Smooth muscle cell of the brain vasculature (primary cell): ENCODE measurements around the gene ZNF416.

Experiments used
- DNase-seq: peaks from one replicate; pipeline ENCODE4 v3.0.0-alpha.2; 2012; ENCODE audit warnings: low read depth, low spot score

The ZNF416 gene

DNA sequence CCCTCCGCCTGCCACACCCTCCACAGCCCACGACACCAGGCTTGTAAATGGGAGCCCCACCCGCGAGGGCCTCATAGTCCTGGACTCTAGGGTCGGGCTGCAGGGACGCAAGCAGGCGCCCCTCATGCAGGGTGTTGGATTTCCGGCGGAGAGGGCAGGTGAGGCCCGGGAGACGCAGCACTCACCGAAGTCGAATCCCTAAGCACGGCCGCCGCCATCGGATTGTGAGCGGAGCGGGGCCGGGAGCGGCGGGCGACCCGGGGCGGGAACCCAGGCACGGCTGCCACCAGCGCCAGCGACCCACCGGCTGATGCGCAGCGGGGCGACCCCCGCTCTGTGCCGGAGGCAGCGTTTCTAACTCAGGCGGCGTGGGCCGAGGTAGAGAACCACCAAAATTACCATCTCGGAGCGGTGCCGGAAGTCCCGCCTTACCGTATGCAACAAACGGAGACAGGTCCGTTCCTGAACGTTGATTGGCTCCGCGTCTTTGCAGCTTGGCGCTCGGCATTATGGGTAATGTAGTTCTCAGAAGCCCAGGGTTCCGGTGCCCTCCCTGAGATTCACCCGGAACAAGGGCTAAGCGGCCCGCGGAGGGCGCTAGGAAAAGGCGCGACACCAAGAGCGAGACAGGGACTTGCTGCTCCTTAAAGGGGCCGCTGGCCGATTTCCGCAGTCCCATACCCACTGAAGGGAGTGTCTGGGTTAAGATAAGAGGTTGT, at the start of gene ZNF416:
Gene ZNF416, minus strand, starts transcription at position 425 of the 719 bp plus-strand sequence. Its CDS starts 207 bp downstream, at position 218.
- peak; percentile 96 for DNase-seq

DNA sequence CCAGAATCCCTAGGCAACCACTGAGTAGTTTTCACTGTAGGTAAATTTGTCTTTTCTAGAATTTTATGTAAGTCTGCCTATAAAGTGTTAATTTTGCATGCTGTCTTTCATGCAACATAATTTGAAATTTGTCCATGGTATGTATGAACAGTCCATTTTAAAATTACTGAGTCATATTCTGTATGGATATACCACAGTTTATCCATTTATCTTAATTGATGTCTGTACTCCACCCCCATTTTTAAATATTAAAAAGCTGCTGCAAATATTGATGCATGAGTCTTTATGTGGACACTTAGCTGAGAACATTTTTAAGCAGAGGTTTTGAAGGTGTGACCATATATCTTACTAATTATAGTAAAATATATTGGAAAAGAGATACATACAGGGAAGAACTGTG, 44.4 kb upstream of the ZNF416 start:
- DNase-seq: no peak

DNA sequence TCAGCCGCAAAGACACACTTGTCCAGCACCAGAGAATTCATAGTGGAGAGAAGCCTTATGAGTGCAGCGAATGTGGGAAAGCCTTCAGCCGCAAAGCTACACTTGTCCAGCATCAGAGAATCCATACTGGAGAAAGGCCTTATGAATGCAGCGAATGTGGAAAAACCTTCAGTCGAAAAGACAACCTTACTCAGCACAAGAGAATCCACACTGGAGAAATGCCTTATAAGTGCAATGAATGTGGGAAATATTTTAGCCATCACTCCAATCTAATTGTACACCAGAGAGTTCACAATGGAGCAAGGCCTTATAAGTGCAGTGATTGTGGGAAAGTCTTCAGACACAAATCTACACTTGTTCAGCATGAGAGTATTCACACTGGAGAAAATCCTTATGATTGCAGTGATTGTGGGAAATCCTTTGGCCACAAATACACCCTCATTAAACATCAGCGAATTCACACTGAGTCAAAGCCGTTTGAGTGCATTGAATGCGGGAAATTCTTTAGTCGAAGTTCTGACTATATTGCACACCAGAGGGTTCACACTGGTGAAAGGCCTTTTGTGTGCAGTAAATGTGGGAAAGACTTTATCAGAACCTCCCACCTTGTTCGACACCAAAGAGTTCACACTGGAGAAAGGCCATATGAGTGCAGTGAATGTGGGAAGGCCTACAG, 42.1 kb upstream of the ZNF416 start:
- DNase-seq: no peak

DNA sequence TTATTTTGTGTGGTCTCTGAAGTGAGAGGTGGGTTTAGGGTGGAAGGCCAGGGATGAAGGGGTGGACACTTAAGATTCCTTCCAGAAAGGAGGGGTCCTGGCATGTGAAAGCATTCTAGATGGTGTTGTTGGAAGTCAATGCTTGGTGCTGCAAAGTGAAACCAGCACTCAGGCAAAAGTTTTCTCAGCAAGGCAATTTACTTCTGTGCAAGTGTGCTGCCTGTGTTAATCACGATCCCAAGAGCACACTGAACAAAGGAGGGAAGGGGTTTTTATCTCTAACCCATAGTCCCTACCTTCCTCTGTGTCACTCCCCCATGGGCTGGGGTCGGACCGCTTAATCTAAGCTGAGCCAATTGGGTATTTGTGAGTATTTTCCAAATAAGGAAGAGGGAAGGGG, 36.6 kb upstream of the ZNF416 start:
- no peak for DNase-seq

DNA sequence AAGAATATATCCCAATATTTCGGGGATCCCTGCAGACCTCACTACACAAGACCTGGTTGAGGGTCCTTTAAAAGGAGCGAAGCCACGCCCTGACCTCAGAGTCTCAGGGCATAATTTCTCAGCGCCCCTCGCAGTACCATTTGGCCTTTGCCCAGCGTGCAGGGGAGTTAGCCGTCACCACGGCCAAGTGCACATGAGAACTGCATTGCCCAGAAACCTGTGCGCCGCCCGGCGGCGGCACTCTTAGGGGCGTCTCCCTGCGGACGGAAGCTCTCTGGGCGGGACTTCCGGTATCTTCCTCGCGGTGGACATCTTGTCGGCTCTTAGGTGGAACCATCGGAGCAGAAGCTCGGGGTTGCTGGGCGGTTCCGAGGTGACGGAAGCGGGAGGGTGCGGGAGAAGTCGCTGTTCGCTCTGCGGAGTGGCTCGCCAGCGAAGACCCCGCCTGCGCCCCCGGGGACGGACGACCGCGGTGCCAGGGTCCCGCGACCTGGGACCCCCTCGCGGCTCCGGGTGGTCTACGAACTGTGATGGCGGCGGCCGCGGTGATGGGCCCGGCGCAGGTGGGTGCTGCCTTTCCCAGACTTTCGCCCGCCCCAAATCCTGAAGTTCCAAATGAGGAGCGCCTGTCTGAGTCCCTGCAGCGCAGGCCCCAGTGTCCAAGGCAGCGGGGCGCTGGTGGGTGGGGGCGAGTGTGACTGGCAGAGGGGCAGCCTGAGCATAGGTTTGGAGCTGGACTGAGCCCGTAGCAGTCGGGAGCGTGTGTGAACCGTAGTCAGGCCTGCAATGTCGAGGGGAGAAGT, 35.4 kb upstream of the ZNF416 start, which contains the start of gene ZNF134:
Gene ZNF134, plus strand, starts transcription at position 302 of the 803 bp plus-strand sequence. CDS start 5,227 bp downstream, outside the sequence.
- DNase-seq: peak; percentile 66

DNA sequence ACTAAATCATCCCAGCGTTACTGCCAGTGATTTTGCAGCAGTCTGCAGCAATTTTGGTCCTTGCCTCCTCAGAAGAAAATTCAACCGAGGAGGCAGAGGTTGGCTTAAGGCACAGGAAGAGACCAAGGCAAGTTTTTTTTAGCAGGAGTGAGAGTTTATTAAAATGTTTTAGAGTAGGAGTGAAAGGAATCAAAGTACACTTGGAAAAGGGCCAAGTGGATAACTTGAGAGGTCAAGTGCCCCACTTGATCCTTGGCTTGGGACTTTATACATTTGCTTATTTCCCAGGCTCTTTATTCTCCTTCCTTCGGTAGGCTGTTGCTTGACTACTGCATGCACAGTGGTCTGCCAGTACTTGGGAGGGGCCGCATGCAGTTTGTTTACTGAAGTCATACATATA, 32.4 kb upstream of the ZNF416 start:
- DNase-seq: no peak

DNA sequence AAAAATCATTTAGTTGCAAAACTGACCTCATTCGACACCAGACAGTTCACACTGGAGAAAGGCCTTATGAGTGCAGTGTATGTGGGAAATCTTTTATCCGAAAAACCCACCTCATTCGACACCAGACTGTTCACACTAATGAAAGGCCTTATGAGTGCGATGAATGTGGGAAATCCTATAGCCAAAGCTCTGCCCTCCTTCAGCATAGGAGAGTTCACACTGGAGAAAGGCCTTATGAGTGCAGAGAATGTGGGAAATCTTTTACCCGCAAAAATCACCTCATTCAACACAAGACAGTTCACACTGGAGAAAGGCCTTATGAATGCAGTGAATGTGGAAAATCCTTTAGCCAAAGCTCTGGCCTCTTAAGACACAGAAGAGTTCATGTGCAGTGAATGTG, 28.2 kb upstream of the ZNF416 start:
- DNase-seq: no peak

DNA sequence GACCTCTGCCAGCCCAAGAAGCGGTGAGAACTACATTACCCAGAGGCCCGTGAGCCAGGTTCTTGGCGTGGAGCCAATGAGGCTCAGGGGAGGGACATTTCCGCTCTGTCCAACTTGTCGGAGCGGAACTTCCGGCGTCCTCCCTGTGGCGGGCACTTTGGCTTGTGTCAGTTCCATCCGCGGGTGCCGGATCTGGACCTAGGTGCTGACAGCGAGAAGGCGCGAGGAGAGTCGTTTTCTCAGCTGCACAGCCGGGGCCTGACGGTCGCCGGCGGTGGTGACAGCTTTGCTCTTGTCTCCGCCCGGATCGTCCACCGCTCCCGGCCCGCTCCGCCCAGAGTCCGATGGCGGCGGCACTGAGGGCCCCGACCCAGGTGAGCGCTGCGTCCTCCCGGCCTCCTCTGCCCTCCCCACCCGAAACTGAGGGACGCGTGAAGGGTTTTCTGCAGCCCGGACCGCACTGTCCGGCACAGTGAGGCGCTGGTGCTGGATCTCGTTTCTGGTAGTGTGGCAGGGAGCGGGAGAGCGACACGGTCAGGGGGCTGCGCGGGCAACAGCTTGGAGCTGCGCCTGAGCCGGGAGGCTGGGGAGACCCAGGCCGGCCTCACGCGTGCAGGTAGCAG, 21.2 kb upstream of the ZNF416 start, which contains the start of gene ZNF530:
Gene ZNF530, plus strand, starts transcription at position 125 of the 623 bp plus-strand sequence. CDS start 4,461 bp downstream, outside the sequence.
- peak; percentile 74 for DNase-seq

DNA sequence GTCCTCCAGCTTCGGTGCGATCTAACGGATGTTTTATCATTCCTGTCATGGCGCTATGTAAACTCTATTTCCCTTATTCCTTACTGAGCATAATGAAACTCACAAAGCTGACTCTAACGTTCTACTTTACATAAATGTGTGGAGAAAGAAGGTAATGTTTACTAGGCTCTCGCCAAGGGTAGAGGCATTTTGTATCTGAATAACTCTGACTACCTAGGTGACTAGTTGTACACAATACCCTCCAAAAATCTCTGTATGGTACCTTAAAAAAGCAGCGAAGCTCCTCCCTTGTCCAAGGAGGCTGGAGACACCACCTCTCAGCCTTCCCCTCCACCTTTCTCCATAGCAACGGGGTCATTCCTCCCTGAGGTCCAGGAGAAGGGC, 20.7 kb upstream of the ZNF416 start:
- DNase-seq: no peak

DNA sequence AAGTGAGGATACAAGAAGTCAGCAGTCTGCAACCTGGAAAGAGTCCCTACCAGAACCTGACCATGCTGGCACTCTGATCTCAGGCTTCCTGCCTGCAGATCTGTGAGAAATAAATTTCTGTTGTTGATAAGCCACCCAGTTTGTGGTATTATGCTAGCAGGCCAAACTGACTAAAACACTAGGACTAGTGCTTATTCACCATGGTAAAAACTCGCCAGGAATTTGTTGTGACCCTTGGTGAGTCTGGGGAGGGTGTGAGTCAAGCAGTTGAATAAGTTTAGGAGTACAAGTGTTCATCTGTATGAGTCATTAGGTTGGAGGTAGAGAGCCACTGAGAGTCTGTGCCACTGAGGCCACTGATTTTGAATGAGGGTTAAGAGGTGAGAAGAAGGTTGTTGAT, 8.8 kb upstream of the ZNF416 start:
- no peak for DNase-seq

DNA sequence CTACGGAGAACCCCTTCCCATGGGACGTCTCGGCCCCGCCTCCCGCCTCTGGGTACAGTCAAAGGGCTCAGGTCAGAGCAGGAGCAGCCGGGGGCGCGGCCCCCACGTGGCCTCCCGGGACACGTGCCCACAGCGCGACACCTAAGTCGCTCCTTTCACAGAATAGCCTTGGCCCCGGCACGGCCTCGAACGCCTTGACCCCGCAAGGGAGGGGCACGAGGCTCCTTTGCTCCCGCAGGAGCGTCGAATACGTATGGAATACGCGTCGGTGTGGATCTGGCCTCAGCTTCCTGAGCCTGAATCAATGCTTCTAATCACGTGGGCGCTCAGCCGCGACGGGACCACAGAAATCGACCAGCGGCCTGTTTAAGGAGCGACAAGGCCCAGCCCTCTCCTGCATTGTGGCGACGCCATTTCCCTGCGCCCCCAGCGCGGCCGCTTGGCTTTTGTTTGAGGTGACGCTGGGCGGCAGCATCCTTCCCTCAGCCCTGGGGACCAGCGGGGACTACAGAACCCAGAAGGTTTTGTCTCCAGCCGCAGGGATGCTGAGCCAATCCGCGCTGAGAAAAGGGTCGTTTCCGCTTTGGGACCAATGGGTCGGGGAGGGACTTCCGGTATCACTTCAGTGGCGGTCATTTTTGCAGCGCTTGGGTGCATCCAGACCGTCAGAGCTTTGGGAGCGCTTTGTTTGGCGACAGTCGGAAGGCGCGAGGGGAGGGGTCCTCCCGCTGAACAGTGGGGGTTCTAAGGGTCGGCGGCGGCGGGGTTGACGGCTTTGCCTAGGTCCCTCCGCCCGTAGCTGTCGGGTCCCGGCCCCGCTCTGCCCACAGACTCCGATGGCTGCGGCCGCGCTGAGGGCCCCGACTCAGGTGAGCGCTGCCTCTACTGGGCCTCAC, 5.1 kb upstream of the ZNF416 start, which contains the start of gene ZIK1:
Gene ZIK1, plus strand, starts transcription at position 625 of the 896 bp plus-strand sequence. Its CDS starts 212 bp downstream, at position 837.
- peak; percentile 78 for DNase-seq

DNA sequence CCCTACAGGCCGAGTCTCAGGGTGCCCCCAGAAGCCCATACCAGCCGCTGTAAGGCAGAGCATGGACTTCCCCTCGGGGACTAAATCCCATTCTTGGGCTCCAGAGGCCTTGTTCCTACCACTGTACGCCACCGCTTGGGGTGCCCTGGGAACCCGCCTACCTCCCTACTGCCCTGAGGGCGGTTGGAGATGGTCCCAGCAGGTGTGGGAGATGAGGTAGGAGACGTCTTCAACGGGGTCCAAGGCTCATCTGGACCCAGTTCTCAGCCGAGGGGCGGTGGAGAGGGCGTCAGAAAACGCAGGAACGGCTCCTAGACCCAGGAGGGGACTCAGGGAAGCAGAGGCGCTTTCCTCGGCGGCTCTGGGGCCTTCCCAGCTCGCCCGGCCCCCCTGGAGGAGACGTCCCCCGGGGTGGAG, 4.4 kb upstream of the ZNF416 start:
- DNase-seq: no peak

DNA sequence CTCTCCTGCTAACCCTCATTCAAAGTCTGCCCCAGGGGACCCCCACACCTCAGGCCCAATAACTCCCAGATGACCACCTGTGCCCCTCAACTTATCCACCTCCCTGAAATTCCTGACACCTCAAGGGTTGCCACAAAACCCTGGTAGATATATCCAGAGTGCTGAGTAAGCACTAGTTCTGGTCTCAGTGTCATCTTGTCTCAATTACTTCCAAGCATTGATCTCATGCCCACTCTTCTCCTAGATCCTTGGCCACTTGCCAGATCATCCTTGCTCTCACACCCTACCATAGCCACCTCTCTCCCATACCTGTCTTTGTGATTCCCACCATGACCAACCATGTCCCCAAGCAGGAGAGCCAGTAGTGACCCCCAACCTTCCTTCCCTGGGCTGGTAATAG, 2.0 kb downstream of the ZNF416 start:
- DNase-seq: no peak

DNA sequence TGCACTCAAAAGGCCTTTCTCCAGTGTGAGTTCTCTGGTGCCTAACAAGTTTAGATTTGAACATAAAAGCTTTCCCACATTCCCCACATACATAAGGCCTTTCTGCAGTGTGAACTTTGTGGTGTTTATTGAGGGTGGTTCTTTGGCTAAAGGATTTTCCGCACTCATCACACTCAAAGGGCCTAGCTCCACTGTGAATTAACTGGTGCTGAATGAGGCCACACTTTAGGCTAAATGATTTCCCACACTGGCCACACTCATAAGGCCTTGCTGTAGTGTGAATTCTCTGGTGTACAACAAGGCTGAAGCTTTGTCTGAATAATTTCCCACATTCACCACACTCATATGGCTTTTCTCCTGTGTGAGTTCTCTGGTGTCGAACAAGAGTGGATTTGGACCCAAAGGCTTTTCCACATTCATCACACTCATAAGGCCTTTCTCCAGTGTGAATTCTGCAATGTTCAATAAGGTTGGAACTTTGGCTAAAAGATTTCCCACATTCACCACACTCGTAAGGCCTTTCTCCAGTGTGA, 6.2 kb downstream of the ZNF416 start:
- DNase-seq: no peak

DNA sequence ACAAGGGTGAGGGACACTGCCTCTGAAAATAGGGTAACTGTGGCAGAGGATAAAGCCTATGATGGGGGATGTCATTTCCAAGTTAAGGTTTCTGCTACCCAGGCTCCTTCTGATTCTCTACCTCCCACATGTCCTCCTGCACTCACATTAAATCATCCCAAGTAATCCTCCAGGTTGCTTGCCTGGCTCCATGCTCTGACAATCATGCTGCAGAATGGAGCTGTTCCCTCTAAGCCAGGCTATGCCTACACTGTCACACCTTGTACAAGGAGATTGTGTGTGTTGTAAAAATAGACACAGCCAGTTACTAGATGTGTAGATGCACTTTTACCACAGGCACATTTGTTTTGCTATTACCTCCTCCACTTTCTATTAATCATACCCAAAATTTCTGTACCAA, 8.0 kb downstream of the ZNF416 start:
- DNase-seq: no peak

DNA sequence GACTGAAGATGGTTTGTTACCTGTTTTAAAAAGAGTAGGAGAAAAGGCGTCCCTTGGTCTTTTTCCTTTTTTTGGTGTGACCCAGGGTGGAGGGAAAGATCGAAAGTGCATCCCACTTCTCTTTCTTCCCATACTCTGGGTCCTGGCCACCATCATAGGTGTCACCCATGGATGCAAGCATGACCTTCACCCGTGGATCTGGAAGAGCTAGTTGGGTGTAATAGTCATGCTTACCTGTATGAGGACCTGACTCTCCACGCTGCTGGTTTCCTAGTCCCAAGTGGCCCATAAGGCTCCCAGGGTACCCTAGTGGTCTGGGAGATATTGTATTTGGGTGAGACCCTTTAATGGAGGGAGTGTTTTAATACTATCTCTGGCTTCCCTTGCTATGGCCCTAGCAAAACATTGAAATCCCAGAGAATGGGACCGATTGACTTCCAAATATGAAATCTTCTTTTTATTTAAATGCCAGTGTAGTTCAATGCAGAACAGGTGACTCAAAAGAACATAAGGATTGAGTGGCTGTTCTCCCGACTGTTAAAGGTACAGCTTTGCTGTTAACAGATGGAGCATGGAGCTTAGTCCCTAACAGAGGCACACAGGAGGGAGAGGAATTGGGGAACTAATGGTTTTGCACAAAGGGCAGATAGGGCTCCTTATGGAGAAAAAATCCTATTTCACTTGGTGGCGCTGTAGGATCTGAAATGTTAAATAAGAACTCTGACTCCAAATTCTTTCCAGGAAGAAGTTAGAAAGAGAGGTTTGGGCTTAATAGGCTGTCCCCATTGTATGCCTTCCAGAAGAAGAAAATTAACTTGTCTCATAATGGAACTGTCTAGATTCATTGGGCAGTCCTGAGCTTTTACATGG, 12.1 kb downstream of the ZNF416 start:
- no peak for DNase-seq

DNA sequence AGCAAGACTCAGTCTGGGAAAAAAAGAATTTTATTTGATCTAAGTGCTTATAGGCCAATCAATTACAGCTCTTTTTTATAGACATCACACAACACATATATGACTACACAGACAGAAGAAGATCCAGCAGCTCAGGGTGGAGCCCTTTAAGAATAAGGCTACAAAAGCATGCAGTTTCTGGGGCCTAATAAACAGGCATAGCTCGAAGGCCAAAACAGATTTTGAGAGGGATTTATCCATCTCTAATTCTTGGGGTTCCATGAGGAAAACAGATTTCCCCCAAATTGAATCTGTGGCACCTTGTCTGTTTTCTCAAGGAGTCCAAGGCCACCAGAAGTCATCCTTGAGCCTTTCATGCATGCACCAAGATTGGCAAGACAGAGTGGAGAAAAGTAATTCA, 15.2 kb downstream of the ZNF416 start:
- no peak for DNase-seq

DNA sequence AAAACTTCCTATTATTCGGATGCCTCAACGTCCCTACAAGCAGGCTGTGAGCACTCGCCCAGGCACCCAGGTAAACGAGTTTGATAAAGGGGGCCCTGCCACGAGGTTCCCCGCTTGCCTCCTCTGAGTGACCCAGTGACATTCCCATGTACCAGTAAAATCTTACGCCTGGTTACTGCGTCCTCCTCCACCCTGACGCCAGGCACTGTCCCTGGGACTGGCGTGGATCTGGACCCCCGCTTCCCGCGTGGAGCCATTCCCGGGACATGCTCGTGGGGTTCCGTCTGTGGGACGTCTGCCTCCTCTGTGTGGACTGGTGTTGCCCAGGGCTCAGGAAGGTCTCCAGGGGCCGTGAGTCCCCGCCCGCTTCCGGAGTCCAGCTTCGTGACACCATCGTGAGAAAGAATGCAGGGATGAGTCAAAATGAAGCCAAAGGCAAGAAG, 18.6 kb downstream of the ZNF416 start:
- DNase-seq: no peak

DNA sequence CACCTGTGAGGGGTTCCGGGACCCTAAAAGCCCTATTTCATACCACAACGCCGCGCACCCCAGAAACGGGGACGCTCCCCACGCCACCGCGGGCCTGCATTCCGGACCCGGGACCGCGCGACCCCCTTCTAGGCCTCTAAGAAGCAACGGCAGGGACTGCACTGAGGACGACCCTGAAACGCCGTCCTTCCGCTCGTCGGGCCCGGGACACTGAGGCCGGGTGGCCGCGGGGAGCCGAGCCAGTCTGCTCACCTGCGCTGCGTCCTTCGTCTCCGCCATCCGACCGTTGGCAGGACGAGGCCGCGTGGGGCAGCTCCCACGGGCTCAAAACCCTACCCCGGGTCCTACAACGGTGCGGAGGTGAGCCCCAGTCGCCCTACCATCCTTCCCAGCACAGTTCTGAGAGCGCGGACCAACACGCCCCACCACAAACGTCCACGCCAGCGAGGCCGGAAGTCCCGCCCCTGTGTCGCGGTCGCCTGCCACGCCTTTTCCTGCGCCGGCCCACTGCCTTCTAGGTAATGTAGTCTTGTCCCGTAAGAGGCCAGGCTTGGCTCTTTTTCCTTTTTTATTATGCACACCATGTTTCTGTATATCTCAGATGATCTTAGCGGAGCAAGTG, 19.2 kb downstream of the ZNF416 start, which contains the start of gene ZNF550:
Gene ZNF550, minus strand, starts transcription at position 460 of the 622 bp plus-strand sequence. Its CDS starts 181 bp downstream, at position 279.
- DNase-seq: peak; percentile 62
